HepG2 (cell line): Measurements from ENCODE around the gene NYAP1. TPM values are rescaled to one million over a fixed set of nuclear protein-coding genes. Genes with fewer than 3 reads are reported as not detected.

Experiments
- AHR ChIP-seq: IDR thresholded peaks from 2 replicates; pipeline ENCODE4 v1.6.1; 2018; ENCODE audit warnings: missing genetic modification reagents, missing compliant biosample characterization
- ATF1 ChIP-seq: IDR thresholded peaks from 2 replicates; pipeline ENCODE4 v1.6.1; 2016; ENCODE audit warnings: mild to moderate bottlenecking, control low read depth
- CEBPB ChIP-seq: IDR thresholded peaks from 2 replicates; pipeline ENCODE4 v1.6.1; 2011; ENCODE audit warnings: low read depth, low read length, improper control_type of control experiment, borderline replicate concordance
- FOXO1 ChIP-seq: sonication (generic); formaldehyde crosslinking; IDR thresholded peaks from 2 replicates; pipeline ENCODE4 v1.4.0; 2020; ENCODE audit warnings: missing genetic modification reagents
- KDM4B ChIP-seq: sonication (generic); formaldehyde crosslinking; IDR thresholded peaks from 2 replicates; pipeline ENCODE4 v1.4.0; 2020; ENCODE audit warnings: missing genetic modification reagents
- RAD51 ChIP-seq: fragments of 450-650 bp; IDR thresholded peaks from 2 replicates; pipeline ENCODE4 v1.6.1; 2016; ENCODE audit warnings: borderline replicate concordance
- SP5 ChIP-seq: IDR thresholded peaks from 2 replicates; pipeline ENCODE4 v1.6.1; 2016; ENCODE audit warnings: low read depth, borderline replicate concordance
- SRSF4 ChIP-seq: fragments of 200-400 bp; formaldehyde crosslinking; IDR thresholded peaks from one replicate; pipeline ENCODE4 v1.6.1; 2018; ENCODE audit warnings: mild to moderate bottlenecking, low read depth, low read length, moderate library complexity; ENCODE audit not compliant: poor library complexity, severe bottlenecking
- TCF7L2 ChIP-seq: IDR thresholded peaks from 2 replicates; pipeline ENCODE4 v1.6.1; 2011; ENCODE audit warnings: mild to moderate bottlenecking, low read depth, low read length, moderate library complexity
- ZC3H4 ChIP-seq: sonication (generic); formaldehyde crosslinking; IDR thresholded peaks from 2 replicates; pipeline ENCODE4 v1.4.0; 2020; ENCODE audit warnings: missing genetic modification reagents, borderline replicate concordance
- ZNF251 ChIP-seq: sonication (generic); formaldehyde crosslinking; IDR thresholded peaks from 2 replicates; pipeline ENCODE4 v1.9.0; 2021; ENCODE audit warnings: mild to moderate bottlenecking, missing genetic modification reagents
- ZNF558 ChIP-seq: sonication (generic); formaldehyde crosslinking; IDR thresholded peaks from 2 replicates; pipeline ENCODE4 v1.9.0; 2022; ENCODE audit warnings: mild to moderate bottlenecking, missing genetic modification reagents, borderline replicate concordance
- ZNF75D ChIP-seq: sonication (generic); formaldehyde crosslinking; IDR thresholded peaks from 2 replicates; pipeline ENCODE4 v1.8.1; 2023; ENCODE audit warnings: missing genetic modification reagents, mild to moderate bottlenecking, borderline replicate concordance
- polyA plus RNA-seq, 8 experiments: library from polyadenylated mRNA; depleted of rRNA in 3 of 8; stranded (reverse) in 7 of 8; unstranded in 1 of 8; fragments of >200 nt; fragmentation: Illumina TruSeq in 4 of 8; extraction: Trizol in 4 of 8; gene quantifications; 2 replicates each; pipeline versions ENCODE4 v1.2.1 to v1.2.3, GENCODE V29; 2011 to 2016; ENCODE audit warnings: low read depth in 4 of 8, missing spikeins in 1 of 8, mixed read lengths in 1 of 8; ENCODE audit not compliant: insufficient read depth in 1 of 8
- total RNA-seq, 5 experiments: library from RNA; depleted of rRNA; stranded (reverse); fragments of >200 nt; fragmentation: Illumina TruSeq; extraction: Trizol; gene quantifications; 2 replicates each; pipeline ENCODE4 v1.2.3, GENCODE V29; 2016; ENCODE audit warnings: low read depth in 1 of 5
- TF ChIP-seq, protein P1 (sequence below): sonication (generic); formaldehyde crosslinking; IDR thresholded peaks from 2 replicates; pipeline ENCODE4 v1.5.0; 2020; ENCODE audit warnings: mild to moderate bottlenecking, low read depth, missing genetic modification reagents, borderline replicate concordance
- TF ChIP-seq, protein P2 (sequence below): IDR thresholded peaks from 2 replicates; pipeline ENCODE4 v1.6.1; 2016; ENCODE audit warnings: missing genetic modification reagents, missing compliant biosample characterization
- TF ChIP-seq, protein P3 (sequence below): sonication (generic); formaldehyde crosslinking; conservative IDR thresholded peaks from 2 replicates; pipeline ENCODE4 v1.8.0; 2022; ENCODE audit warnings: low read depth, missing genetic modification reagents
- TF ChIP-seq, protein P4 (sequence below): sonication (generic); formaldehyde crosslinking; IDR thresholded peaks from 2 replicates; pipeline ENCODE4 v1.9.0; 2021; ENCODE audit warnings: missing genetic modification reagents, mild to moderate bottlenecking, borderline replicate concordance
- TF ChIP-seq, protein P5 (sequence below): sonication (generic); formaldehyde crosslinking; IDR thresholded peaks from 2 replicates; pipeline ENCODE4 v1.5.0; 2020; ENCODE audit warnings: missing genetic modification reagents
- TF ChIP-seq, protein P6 (sequence below): IDR thresholded peaks from 2 replicates; pipeline ENCODE4 v1.4.0; 2020; ENCODE audit warnings: mild to moderate bottlenecking, missing genetic modification reagents

The NYAP1 gene
- total and polyA plus RNA-seq, 2 of the 13 experiments (the other 11 are each of a cell fraction or from before 2014, with no cell fraction given) = 0.15 to 0.46 TPM

DNA sequence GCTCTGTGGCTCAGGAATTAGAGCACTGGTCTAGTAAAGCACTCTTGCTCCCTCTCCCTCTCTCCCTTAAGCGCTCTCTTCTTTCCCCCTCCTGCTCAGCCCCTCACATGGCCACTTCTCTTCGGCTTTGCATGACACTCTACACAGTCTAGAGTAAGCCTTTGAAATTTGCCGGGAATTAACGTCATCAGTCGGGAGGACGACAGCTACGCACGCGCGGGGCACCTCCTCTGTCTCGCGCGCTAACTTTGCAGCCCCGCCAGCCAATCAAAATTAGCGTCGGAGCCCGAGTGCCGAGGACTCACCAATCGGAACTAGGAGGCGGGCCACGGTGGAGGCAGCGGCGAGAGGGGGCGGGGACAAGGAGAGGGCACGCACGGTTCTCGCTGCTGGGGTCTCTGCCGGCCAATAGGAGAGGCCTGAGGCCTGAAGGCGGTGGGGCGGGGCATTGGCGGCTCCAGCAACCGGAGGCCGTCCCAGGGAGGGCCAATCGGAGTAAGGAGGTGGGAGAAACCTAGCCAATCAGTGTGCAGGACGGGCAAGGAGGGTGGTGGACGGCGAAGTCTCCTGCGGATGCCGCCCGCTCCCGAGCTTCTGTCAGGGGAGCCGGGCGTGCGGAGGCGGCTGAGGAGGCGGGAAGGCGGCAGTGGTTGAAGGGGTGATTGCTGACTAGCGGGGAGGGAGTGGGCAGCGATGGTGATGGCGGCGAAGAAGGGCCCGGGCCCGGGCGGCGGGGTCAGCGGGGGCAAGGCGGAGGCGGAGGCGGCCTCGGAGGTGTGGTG lies 55.1 kb downstream of the NYAP1 start, which contains the start of gene AGFG2 (continued):
- TF ChIP-seq, protein P1, sequence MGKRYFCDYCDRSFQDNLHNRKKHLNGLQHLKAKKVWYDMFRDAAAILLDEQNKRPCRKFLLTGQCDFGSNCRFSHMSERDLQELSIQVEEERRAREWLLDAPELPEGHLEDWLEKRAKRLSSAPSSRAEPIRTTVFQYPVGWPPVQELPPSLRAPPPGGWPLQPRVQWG (CRISPR knock-in tag) = no peak
- TF ChIP-seq ZC3H4 (CRISPR knock-in tag) (no peak), ZNF251 (CRISPR knock-in tag) (no peak), SRSF4 (no peak), KDM4B (no peak), ZNF558 (no peak; the same call in 1 of the 2 replicates), ZNF75D (peak; percentile 36; the same call in 1 of the 2 replicates), FOXO1 (no peak; the same call in 1 of the 2 replicates), AHR (CRISPR knock-in tag) (peak; percentile 39; the same call in 1 of the 2 replicates), SP5 (CRISPR knock-in tag) (peak; percentile 49; the same call in 1 of the 2 replicates), ATF1 (CRISPR knock-in tag) (peak; percentile 93), CEBPB (no peak), RAD51 (no peak), TCF7L2 (no peak)
- TF ChIP-seq, protein P2, sequence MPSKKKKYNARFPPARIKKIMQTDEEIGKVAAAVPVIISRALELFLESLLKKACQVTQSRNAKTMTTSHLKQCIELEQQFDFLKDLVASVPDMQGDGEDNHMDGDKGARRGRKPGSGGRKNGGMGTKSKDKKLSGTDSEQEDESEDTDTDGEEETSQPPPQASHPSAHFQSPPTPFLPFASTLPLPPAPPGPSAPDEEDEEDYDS = peak; percentile 93
- TF ChIP-seq, protein P3, sequence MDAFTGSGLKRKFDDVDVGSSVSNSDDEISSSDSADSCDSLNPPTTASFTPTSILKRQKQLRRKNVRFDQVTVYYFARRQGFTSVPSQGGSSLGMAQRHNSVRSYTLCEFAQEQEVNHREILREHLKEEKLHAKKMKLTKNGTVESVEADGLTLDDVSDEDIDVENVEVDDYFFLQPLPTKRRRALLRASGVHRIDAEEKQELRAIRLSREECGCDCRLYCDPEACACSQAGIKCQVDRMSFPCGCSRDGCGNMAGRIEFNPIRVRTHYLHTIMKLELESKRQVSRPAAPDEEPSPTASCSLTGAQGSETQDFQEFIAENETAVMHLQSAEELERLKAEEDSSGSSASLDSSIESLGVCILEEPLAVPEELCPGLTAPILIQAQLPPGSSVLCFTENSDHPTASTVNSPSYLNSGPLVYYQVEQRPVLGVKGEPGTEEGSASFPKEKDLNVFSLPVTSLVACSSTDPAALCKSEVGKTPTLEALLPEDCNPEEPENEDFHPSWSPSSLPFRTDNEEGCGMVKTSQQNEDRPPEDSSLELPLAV (CRISPR knock-in tag) = no peak
- TF ChIP-seq, protein P4, sequence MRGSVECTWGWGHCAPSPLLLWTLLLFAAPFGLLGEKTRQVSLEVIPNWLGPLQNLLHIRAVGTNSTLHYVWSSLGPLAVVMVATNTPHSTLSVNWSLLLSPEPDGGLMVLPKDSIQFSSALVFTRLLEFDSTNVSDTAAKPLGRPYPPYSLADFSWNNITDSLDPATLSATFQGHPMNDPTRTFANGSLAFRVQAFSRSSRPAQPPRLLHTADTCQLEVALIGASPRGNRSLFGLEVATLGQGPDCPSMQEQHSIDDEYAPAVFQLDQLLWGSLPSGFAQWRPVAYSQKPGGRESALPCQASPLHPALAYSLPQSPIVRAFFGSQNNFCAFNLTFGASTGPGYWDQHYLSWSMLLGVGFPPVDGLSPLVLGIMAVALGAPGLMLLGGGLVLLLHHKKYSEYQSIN = no peak
- TF ChIP-seq, protein P5, sequence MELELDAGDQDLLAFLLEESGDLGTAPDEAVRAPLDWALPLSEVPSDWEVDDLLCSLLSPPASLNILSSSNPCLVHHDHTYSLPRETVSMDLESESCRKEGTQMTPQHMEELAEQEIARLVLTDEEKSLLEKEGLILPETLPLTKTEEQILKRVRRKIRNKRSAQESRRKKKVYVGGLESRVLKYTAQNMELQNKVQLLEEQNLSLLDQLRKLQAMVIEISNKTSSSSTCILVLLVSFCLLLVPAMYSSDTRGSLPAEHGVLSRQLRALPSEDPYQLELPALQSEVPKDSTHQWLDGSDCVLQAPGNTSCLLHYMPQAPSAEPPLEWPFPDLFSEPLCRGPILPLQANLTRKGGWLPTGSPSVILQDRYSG (CRISPR knock-in tag) = 0 out of 2 replicates have a peak, but pooled peaks have one; percentile 33
- TF ChIP-seq, protein P6, sequence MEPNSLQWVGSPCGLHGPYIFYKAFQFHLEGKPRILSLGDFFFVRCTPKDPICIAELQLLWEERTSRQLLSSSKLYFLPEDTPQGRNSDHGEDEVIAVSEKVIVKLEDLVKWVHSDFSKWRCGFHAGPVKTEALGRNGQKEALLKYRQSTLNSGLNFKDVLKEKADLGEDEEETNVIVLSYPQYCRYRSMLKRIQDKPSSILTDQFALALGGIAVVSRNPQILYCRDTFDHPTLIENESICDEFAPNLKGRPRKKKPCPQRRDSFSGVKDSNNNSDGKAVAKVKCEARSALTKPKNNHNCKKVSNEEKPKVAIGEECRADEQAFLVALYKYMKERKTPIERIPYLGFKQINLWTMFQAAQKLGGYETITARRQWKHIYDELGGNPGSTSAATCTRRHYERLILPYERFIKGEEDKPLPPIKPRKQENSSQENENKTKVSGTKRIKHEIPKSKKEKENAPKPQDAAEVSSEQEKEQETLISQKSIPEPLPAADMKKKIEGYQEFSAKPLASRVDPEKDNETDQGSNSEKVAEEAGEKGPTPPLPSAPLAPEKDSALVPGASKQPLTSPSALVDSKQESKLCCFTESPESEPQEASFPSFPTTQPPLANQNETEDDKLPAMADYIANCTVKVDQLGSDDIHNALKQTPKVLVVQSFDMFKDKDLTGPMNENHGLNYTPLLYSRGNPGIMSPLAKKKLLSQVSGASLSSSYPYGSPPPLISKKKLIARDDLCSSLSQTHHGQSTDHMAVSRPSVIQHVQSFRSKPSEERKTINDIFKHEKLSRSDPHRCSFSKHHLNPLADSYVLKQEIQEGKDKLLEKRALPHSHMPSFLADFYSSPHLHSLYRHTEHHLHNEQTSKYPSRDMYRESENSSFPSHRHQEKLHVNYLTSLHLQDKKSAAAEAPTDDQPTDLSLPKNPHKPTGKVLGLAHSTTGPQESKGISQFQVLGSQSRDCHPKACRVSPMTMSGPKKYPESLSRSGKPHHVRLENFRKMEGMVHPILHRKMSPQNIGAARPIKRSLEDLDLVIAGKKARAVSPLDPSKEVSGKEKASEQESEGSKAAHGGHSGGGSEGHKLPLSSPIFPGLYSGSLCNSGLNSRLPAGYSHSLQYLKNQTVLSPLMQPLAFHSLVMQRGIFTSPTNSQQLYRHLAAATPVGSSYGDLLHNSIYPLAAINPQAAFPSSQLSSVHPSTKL (CRISPR knock-in tag) = peak; percentile 11; the same call in 1 of the 2 replicates
